GM18498 (cell line): ENCODE data around the gene CHST15.

ENCODE experiments used
- ATAC-seq: cut with Tn5 transposase; IDR thresholded peaks from one replicate; pipeline ENCODE4 v1.9.1; 2021; ENCODE audit warnings: mild to moderate bottlenecking, moderate library complexity; ENCODE audit not compliant: unreplicated experiment

The CHST15 gene

DNA sequence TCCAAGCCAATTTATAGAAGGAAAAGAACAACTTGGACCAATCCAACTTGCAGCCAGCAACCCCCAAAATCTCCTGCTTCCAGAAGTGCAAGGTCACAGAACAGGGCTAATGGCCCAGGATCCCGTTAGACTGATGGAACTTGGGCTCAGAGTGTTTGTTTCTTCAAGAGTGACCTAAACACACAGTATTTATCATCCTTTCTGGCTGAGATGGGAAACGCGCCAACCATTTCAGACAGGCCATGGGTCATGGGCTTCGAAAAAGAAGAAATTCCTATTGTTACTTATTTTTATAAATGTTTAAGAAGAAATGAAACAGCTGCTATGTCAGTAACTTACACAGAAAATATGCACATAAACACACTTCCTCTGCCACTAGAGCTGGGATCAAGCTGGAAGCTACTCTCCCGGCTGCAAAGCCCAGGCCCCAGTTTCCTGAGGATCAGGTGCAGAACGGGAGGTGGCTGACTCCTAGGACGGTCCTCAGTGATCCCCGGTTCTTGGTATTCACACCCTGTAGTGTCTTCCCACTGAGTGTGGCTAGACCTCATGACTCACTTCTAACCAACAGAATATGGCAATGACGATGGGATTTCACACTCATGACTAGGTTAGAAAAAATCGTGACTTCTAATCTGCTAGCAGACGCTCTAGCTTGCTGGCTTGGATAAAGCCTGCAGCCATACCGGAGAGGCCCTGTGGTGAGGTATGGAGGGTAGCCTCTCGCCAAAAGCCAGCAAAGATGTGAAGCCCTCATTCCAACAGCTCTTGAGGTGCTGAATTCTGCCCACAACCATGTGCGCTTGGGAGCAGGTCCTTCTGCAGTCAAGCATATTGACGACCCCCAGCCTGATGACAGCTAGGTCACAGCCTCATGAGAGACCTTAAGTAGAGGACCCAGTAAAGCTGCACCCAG, 60.2 kb downstream of the CHST15 start:
- no peak for ATAC-seq

DNA sequence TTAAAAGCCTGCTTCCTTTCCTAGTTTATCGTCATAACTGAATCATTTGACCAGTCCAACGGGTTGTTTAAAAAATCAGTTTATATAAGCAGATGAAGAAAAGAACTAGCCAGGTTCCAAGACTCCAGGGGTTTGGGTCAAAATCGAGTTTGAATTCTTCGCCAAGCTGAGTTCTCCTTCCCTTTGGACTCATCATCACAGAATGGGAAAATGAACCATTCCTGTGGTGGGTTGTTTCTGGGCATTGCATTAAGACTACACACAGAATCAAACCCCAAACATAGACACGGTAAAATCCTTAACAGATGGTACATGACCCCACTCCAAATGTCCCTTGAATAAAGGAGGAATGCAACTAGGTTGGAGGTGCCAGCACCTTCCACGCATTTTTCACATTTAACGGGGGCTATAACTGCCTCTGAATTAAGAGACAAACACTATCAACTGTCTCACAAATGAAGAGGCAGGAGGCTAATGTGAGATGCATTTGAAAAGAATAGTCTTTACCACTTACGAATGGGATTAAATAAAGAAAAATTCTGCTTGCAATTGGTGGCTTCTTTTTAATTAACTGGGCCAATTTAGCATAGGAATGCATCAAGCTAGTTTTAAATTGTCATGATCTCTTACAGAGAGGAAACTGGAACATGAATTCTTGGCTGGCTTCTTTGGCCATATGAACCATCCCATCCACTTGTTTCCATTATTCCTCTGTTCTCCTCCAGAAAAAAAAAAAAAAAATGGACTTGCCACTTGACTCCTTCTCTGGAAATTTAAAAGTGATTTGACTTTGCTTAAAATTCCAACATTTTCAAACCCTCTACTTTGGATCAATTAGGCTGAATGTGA, 61.1 kb downstream of the CHST15 start:
- no peak for ATAC-seq

DNA sequence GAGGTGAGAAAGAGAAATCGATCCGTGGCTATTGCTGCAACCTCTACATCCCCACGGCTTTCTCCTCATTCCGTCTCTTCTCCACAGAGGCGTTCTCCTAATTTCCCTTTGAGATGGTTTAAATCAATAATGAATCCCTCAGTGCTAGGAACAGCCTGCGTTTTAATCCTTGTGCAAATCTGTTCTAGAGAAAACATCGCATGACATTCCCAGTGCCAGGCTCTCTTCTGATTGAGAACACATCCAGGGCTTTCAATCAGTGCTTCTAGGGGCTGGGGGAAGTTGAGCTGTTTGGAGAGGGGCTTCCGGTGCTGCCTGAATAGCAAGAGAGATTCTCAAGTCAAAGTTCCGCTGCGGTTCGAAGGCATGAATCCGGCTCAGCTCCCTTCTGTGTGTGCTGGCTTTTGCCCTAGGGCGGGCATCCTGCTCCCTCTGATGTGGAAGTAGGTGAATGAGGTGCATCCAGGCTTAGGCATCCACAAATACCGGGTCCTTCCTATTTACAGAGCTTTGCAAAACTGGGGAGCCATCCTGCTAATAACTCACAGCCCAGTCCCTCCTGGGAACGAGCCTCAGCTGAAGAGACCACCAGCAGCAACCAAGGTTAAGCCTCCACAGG, 62.8 kb downstream of the CHST15 start:
- ATAC-seq, result no peak

DNA sequence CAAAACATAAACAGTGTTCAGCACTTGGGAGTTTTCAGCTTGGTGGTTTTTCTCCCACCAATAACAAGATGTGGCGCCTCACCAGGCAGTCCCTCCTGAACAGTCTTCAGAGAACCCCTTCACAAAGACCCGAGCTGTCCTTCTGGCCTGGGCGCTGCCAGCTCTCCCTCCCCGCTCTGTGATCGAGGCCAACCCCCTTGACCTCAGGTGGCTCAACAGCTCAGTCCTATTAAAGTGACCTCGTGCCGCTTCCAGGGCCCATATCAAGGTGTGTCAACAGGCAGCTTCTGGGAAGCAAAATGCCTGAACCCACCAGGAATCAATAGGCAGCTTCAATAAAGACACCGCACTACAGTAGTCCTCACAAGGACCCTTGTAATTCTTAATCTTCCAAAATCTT, 63.3 kb downstream of the CHST15 start:
- ATAC-seq, result no peak

DNA sequence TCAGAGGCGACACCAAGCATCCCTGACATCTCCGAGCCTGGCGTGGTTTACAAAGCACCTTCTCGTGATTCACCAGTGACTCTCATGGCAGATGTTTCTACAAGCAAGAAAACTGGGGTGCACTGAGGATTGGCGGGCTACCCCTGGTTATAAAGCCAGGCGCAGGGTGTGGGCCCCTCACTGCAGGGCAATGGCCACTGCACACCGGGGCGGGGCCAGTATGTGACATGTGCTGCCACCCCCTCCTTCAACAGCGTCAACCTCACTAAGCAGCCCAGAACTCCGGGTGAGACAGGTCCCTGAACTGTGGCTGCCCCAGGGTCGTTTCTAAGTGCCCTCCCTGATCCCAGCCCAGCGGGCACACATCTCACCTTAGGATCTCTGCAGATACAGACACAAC, 63.8 kb downstream of the CHST15 start:
- ATAC-seq, result no peak

DNA sequence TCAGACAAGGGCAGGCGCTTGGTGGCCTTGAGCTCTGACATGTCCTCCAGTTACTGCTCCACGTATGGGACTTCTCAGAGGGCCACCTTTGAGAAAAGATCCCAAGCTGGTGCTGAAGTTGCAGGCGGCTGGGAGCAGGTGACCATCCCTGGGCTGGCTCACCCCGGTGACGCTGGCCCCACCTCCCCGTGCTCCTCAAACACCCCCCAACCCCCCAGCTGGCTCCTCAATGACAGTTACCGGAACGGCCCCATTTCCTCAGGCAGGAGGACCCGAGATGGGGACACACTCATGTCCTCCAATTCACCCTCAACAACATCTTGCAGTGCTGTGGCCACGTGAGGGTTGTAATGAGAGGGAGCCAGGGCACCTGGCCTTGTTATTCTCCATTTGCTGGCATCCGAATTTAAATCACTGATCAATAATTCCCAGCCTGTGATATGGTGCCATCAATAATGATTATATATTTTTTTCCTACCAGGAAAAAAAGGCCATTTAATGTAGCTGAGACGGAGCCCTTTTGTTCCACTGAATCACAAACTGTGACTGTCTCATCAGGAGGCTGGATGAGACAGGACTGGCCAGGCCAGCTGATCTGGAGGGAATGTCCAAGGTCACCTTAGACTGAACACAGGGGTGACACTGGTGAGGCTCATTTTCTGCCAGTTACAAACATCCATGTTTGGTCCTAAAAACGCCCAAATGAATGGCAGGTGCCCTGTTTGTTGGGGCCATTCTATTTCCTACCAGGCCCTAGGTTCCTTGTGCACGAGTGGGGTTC, 64.5 kb downstream of the CHST15 start:
- ATAC-seq, result no peak

DNA sequence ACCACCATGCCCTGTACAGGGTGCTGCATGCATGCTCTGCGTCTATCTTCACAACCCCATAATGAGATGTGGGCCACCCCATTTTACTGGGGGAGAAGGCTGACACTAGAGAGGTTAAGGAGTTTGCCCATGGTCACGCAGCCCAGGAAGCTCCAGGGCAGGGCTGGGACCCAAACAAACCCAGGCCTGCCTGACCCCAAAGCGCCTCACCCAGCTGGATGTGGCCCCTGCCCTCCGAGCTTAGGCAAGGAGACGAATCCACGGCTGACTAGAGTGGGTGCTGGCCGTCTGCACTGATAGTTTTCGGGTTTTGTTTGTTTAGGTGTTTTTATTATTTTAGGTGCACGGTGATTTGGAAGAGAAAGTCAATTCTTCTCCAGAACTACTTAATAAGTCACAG, 65.7 kb downstream of the CHST15 start:
- no peak for ATAC-seq

DNA sequence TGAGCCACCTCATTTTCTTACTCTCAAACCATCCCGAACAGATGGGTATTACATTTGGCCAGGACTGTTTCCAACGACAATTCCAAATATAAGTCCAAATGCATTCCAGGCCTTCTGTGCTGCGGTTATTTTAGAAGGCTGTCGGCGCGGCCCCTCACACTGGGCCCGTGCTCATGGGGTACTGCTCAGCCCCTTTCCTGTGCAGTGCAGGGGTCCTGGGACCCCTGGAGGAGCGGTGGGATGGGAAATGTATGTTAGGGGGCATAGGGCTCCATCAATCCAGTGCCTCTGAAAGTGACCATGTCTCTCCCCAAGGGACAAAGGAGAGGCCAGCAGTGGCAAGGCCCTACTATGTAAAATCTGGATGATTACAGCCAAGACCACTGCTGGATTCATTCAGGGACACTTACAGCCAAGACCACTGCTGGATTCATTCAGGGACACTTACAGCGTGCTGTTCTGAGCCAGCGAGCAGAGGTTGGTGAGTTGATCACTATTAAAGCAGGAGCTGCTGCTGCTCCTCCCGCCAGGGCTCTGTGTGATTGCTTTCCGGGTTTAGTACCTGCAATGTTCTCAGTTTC, 66.3 kb downstream of the CHST15 start:
- no peak for ATAC-seq

DNA sequence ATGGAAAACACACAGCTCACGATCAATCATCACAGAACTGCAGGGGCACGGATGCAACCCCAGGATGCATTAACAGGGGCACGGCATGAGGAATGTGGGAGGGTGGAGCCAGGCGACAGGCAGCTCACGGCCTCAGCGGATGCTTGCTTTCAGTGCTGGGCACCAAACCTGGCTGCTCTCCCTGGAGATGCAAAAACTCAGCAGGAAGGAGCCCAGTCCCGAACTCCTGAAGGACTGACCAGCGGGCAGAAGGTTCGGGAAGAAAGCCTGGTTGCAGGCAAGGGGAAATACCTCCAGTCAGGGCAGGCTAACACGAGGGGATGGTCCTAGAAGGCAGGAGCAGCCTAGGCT, 66.8 kb downstream of the CHST15 start:
- no peak for ATAC-seq

DNA sequence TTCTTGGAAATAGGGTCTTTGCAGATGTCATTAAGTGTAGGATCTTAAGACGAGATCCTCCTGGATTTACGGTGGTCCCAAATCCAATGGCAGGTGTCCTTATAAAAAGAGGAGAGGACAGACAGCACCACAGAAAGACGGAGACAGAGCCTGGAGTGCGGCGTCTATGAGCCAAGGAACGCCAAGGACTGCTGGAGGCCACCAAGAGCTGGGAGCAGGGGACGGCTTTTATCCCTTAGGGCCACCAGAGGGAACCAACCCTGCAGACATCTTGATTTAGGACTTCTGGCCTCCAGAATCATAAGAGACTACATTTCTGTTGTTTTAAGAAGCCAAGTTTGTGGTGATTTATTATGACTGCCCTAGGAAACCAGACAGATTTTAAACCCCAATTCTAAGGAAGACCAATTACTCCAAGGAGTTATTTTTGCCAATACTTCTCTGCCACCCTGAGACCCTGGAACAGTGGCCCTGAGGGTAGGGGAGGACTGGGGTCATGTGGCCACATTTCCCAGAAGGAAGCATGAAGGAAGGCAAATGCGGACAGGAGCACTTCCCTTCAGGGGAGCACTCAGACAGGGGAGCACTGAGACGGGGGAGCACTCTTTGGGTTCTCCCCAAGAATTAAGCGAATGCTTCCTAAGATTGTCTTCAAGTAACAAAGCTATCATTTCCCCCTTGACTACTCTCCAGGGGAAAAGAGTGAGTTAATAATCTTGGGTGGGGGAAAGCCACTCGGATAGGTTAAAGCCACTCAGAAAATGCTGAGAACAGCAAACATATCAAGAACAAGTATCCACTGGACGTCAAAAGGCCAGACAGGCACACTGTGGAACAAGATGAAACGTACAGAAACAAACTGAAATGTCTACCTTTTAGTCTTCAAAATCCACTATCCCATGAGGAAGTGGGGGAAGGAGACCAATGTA, 67.5 kb downstream of the CHST15 start:
- ATAC-seq, result no peak

DNA sequence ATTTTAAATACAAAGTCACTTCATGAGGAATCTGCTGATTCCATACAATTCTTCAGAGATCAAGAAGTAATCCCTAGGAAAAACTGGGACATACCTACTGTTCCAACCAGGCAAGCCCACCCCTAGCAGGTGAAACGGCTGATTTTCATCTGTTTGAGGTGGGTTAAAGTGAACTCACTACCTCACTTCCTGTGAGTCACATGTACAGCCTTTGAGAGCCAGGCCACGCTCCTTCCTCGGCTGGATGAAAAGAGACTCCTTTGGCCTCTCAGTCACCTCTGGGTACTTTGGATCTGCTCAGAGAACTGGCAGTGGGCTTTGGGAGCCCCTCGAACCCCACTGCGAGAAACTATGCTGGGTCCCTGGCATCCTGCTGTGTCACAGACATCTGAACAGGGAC, 68.2 kb downstream of the CHST15 start:
- no peak for ATAC-seq

DNA sequence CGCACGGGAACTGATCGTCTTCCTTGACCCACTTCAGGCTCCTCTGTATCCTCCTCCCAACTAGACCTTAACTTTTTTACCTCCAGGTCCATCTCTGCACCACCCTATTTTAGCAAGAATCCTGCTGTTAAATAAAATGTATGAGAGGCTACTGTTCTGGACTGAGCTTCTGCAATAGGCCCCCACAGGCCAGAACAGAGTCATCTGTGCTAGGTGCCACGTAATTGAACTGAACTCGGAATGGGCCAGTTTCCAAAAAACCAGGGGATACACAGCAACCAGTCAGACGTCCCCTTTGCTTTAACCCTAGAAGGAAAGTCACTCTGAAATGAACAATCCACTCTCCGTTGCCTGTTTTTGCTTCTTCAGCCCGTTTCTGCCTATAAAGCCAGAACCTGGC, 71.3 kb downstream of the CHST15 start:
- ATAC-seq, result no peak

DNA sequence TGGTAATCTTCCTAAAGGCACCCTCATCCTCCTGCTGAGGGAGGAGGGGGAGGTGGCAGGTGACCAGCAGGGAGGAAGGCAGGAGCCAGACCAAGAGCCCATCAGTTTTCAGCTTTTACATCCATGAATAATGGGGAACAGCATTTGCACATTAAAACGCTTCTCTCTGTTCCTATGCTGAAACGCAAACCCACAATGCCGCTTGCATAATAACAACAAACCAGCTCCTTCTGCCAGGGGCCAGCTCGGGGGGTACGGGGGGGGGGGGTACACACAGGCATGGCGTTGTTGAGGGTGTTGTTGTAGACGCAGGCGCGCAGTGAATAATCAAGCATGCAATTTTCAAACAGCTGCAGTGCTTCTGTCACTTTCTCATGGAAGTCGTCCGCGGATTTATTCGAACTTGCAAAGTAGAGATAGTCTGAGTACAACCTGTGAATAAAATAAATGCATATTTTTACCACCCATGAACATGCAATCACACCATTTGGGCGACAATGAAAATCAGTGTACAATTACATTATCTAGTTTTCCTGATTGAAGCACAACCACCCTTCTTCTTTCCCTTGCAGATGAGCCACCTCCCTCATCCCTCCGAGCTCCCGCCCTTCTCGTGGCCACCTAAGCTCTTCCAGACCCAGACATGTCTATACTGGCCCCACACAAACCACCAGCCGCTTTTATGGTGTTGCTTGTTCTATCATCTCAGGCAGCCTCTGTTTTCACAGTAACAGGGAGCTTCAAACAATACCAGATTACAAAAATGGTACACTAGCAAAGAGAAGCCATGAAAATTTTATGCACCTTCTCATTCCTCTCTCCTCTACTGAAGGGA, 72.2 kb downstream of the CHST15 start:
- no peak for ATAC-seq

DNA sequence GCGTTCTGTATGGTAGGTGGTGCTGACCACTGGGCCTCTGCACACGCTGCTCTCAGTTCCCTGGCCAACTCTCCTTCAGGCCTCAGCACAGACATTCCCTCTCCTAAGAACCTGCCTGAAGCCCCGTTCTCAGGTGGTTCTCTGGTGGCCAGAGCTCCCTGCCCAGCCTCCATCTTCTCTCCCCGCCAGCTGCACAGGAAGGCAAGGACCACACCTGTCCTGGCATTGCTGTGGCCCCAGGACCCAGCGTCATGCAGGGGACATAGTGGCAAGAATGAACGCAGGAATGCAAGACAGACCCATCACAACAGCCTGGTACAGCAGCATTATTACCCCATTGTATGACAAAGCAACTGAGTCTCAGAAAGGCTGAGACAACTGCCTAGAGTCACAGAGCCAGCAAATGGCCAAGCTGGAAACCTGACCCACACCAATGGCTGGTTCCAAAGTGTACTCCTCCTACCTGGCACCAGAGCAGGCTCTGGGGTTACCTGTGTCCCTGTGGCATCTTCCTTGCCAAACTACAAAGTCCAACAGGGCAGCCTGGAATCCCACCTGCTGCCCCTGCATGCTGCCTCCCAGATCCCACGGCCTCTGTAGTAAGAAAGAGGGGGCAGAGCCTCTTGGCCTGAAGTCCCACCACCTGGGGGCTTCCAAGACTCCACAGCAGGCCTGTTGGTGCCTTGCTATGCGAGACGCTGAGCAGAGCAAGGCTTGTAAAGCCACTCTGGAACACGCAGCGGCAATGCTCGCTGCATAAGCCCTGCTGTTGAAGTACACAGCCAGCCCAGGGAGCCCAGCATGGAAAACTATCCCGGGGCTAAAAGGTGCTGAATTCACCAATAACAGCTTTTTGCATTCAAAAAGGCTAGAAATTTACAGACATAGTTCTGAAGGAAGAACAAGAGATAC, 73.3 kb downstream of the CHST15 start:
- no peak for ATAC-seq

DNA sequence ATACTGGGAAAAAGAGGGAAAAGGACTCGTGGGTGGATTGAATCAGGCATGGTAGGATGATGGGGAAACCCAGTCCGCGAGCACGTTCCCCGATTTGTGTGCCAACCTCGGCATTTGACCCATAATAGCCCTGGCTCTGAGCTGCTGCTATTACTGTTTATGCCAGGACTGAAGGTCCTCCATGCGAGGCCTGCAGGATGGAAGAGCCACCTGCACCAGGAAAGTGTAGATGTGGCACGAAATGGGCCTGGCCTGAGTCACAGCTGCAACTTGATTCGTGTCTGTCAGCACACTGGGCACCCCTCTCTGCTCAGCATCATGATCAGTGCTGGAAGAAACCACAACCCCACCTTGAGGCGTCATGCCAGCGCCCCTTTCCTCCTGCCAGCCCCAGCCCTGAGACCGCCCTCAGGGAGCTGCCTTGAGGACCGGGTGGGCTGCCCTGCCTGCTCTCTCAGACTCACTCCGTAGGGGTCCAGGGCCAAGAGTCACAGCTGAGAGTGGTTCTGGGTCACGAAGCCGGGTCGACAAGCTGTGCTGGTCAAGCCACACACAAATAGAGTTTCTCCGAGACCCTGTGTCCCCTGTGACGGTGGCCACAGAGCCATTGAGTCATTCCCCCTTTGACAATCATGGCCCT, 74.4 kb downstream of the CHST15 start:
- ATAC-seq, result no peak

DNA sequence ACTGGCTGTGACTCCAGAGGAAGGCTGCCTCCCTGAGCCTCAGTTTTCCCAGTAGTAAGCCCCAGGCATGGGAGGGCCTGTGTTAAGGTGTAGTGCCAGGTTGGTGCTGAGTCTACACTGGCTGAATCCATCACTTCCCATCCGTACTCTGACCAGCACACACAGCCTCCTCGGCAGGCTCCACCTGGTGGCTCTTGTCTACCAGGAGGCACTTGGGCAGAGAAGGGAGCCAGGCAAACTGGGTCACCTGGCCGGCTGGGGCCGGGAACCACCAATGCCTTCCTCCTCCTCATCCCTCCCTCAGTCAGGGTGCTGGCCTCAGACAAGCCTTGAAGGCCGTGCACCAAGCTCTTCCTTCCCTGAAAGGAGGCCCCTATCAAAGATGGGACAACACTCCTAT, 75.7 kb downstream of the CHST15 start:
- ATAC-seq, result no peak

DNA sequence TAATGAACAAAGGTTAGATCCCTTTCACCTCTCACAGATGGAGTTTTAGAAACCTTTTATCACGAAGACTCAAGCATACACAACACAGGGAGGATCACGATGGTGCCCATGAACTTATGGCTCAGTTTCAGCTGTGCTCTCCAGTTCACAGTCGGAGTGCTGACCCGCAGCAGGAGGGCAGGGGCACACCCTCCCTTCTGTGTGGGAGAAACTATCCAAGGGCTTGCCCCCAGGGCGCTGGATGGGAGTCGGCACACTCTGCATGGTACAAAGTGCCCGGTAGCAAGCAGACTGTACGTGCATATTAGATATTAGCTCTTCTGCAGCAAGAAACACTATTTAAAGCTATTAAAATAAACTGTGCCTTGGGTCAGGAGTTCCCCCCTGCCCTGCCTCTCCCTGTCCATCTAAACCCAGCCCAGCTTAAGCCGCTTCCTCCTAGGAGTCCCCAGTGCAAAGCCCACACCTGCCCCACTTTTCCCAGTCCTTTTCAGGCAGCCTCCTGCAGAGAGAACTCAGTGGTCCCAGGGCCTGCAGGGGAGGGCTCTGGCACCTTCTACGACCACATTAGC, 76.5 kb downstream of the CHST15 start:
- ATAC-seq, result no peak
